GM19043 (cell line): ENCODE results near the gene TDRD5.
A peak's percentile ranks its signal among the peaks of the same experiment; 100 is the strongest.
"Not testable (repeated sequence)": the region's sequence is repeated elsewhere in the genome, so short reads cannot be mapped to it uniquely, and the experiment has no call there.

Experiments
- ATAC-seq: cut with Tn5 transposase; IDR thresholded peaks from one replicate; pipeline ENCODE4 v1.9.1; 2021; ENCODE audit warnings: low read depth; ENCODE audit not compliant: unreplicated experiment

Gene TDRD5

GRCh38 chr1:179599623-179600249 lies 8.1 kb downstream of the TDRD5 start:
- ATAC-seq, result no peak

GRCh38 chr1:179601093-179601492 lies 9.5 kb downstream of the TDRD5 start:
- no peak for ATAC-seq

GRCh38 chr1:179612361-179612760 lies 20.7 kb downstream of the TDRD5 start:
- no peak for ATAC-seq

GRCh38 chr1:179630719-179631118 lies 39.1 kb downstream of the TDRD5 start:
- no peak for ATAC-seq

- ATAC-seq, result no peak
Observed at GRCh38 chr1:179632868-179633267, 41.2 kb downstream of the TDRD5 start.

- ATAC-seq, result no peak
Observed at GRCh38 chr1:179637211-179637860, 45.7 kb downstream of the TDRD5 start.

- no peak for ATAC-seq
Observed at GRCh38 chr1:179661018-179661417, 69.4 kb downstream of the TDRD5 start.

GRCh38 chr1:179663810-179664209 lies 72.2 kb downstream of the TDRD5 start:
- no peak for ATAC-seq

- ATAC-seq, result no peak
Observed at GRCh38 chr1:179677882-179678281, 86.2 kb downstream of the TDRD5 start.

GRCh38 chr1:179694530-179694929 lies 102.9 kb downstream of the TDRD5 start:
- not testable (repeated sequence) for ATAC-seq

- no peak for ATAC-seq
Observed at GRCh38 chr1:179702946-179703539, 111.4 kb downstream of the TDRD5 start.

GRCh38 chr1:179706339-179706941 lies 114.8 kb downstream of the TDRD5 start:
- no peak for ATAC-seq

GRCh38 chr1:179707406-179707805 lies 115.8 kb downstream of the TDRD5 start:
- no peak for ATAC-seq

- ATAC-seq, result no peak
Observed at GRCh38 chr1:179708434-179709195, 117.0 kb downstream of the TDRD5 start.

- ATAC-seq, result peak; percentile 66
Observed at GRCh38 chr1:179709841-179710329, 118.3 kb downstream of the TDRD5 start.

GRCh38 chr1:179714159-179714558 lies 122.5 kb downstream of the TDRD5 start:
- no peak for ATAC-seq

GRCh38 chr1:179714623-179715022 lies 123.0 kb downstream of the TDRD5 start:
- no peak for ATAC-seq

- ATAC-seq, result no peak
Observed at GRCh38 chr1:179719272-179719671, 127.6 kb downstream of the TDRD5 start.

- ATAC-seq, result no peak
Observed at GRCh38 chr1:179728271-179728670, 136.6 kb downstream of the TDRD5 start.

GRCh38 chr1:179729881-179730280 lies 138.2 kb downstream of the TDRD5 start:
- no peak for ATAC-seq

GRCh38 chr1:179731643-179732042 lies 140.0 kb downstream of the TDRD5 start:
- no peak for ATAC-seq
